ENCODE results near the gene NPTX2.

- TF ChIP-seq CTCF (IDR thresholded peaks at IDR 0.05) (no peak), POLR2AphosphoS5 (IDR thresholded peaks at IDR 0.05) (no peak), EP300 (IDR thresholded peaks at IDR 0.05) (no peak)
Measured at GRCh38 chr7:98678215-98678614, 61.1 kb downstream of the NPTX2 start.

All from suprapubic skin (tissue), 4 donors.